HG03457 (cell line): Measurements from ENCODE around the gene UNC119B.
"Not testable (repeated sequence)": the region's sequence is repeated elsewhere in the genome, so short reads cannot be mapped to it uniquely, and the experiment has no call there.

Source experiments
- ATAC-seq: cut with Tn5 transposase; IDR thresholded peaks from one replicate; pipeline ENCODE4 v1.9.1; 2021; ENCODE audit warnings: moderate number of reproducible peaks; ENCODE audit not compliant: unreplicated experiment

Gene UNC119B

GRCh38 chr12:120710031-120710804 is at the start of gene UNC119B:
Gene UNC119B, plus strand, starts transcription at chr12:120710458. Its CDS starts 17 bp downstream, at chr12:120710475.
- no peak for ATAC-seq

DNA sequence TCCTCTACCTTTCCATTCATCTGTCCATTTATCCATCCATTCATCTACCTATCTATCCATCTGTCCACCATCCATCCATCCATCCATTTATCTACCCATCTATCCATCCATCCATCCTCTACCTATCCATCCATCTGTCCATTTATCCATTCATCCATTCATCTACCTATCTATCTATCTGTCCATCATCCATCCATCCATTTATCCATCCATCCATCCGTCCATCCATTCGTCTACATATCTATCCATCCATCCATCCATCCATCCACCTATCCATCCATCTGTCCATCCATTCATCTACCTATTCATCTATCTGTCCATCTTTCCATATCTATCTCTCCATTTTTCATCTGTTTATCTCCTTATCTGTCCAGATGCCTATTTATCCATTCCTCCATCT is 48.8 kb upstream of the UNC119B start:
- ATAC-seq: no peak

DNA sequence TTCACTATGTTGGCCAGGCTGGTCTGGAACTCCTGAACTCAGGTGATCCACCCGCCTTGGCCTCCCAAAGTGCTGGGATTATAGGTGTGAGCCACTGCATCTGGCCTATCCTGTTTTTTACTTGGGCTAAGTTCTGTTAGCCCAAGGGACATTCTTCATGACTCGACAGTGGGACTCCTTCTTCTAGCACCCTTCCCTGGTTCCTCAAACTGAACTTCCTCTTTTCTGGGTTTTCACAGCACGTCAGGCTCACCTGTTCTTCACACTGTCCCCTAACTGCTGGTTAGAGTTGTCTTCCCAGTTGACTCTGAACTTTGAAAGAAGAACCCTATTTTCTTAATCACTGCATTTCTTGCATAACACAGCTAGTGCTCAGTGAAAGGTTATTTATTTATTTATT is 47.4 kb upstream of the UNC119B start:
- ATAC-seq: no peak

- ATAC-seq: no peak
Measured at GRCh38 chr12:120663741-120664140, 46.5 kb upstream of the UNC119B start.

- no peak for ATAC-seq
Measured at GRCh38 chr12:120666571-120667390, 43.5 kb upstream of the UNC119B start.

DNA sequence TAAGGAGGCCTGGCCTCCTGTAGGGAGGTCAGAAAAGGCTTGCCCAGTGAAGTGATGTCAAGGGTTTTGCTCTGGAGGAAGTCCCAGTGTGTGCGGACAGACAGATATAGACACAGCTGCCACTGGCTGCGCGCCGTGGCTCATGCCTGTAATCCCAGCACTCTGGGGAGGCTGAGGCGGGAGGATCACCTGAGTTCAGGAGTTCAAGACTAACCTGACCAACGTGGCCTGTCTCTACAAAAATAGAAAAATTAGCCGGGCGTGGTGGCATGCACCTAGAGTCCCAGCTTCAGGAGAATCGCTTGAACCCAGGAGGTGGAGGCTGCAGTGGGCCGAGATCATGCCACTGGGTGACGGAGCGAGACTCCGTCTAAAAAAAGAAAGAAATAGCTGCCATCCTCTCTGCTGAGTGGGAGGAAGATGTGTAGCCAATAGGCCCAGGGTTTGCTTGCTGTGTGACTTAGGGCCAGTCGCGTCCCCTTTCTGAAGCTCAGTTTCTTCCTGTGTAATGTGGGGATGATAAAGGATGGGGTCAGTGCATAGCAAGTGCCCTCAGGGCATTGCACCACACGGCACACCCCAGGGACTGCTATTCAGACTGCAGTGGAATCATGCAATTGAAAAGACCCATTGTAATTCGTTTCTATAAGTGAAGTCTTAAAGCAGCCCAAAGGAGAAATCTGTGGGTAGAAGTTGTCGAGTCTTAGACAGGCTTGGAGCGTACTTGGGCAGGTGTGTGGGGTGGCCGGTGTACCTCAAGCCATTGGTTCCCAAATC is 42.0 kb upstream of the UNC119B start:
- ATAC-seq: no peak

DNA sequence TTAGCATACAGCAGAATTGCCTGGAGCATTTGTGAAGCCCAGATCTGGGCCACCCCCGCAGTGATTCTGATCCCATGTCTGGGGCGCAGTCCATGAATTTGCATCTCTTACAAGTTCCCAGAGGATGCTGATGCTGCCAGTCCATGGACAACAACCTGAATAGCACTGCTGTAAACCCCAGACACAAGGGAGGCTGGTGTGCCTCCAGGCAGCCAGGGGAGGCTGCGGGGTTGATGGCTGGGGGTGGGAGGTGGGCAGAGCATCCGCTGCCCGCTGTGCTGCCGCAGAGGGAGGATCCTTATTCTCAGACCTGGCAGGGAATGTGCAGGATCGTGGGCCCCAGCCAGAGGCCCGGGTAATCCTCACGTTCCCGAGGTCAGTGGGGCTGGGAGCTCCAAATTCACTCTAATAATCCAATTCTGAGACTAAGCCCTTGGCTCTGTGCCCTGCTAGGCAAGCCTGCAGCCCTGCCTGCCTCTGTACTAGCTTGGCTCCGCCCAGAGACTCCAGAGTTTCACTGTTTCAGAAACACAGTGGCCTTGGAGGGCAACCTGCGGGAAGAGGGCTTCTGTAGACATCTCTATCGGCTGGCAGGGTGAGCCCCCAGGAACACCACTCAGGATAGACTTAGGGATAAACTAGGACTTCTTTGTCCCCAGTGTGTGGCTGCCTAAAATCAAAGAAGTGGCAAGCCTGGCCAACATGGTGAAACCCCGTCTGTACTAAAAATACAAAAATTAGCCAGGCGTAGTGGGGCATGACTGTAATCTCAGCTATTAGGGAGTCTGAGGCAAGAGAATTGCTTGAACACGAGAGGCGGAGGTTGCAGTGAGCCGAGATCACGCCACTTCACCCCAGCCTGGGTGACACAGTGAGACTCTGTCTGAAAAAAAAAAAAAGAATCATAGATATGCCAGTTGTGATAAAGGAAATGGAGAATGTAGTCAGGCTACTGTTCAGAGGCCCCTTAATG is 41.1 kb upstream of the UNC119B start:
- peak; percentile 49 for ATAC-seq

DNA sequence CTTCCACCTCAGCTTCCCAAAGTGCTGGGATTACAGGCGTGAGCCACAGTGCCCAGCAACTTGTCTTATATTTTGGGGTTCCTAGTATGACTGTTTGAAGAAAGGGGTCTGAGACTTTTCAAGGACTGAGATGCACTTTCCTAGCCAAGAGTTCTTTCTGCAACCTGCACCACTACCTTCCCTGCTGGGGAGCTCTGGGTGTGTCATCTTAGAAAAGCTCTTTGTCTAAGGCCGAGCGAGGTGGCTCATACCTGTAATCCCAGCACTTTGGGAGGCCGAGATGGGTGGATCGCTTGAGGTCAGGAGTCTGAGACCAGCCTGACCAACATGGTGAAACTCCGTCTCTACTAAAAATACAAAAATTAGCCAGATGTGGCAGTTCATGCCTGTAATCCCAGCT is 40.0 kb upstream of the UNC119B start:
- not testable (repeated sequence) for ATAC-seq

DNA sequence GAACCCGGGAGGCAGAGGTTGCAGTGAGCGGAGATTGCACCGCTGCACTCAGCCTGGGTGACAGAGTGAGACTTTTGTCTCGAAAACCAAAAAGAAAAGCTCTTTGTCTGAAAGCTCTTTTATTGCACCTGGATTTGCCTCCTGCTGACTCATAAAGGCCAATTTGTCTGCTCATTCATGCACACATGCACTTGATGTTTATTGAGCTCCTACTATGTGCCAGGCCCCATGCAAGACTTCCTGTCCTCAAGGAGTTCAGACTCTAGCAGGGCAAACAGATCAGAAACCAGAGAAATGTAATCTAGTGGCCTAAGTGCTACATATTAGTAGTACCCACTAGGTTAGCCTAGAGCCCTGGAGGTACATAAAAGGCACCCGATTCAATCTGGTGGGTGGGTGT is 39.6 kb upstream of the UNC119B start:
- no peak for ATAC-seq

DNA sequence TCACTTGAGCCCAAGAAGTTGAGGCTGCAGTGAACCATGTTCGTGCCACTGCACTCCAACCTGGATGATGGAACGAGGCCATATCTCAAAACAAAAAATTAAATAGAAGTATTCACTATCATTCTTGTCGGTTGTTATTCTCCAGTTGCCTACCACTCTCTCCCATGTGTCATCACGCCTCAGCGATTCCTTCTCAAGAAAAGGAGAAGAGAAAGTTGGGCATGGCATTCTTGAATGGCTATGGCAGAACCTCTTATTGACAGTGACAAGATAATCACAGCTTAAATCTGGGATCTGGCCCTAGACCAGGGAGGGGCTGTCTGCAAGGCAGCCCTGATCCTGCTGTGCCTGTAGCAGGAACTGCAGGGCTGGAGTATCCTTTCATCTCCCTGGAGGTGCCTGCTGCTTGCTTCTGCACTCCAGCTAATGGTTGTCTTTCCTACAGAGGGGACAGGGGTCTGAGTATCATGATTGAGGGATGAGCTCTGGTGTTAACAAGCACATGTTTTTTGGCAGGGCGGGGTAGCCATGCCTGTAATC is 36.1 kb upstream of the UNC119B start:
- ATAC-seq: no peak

DNA sequence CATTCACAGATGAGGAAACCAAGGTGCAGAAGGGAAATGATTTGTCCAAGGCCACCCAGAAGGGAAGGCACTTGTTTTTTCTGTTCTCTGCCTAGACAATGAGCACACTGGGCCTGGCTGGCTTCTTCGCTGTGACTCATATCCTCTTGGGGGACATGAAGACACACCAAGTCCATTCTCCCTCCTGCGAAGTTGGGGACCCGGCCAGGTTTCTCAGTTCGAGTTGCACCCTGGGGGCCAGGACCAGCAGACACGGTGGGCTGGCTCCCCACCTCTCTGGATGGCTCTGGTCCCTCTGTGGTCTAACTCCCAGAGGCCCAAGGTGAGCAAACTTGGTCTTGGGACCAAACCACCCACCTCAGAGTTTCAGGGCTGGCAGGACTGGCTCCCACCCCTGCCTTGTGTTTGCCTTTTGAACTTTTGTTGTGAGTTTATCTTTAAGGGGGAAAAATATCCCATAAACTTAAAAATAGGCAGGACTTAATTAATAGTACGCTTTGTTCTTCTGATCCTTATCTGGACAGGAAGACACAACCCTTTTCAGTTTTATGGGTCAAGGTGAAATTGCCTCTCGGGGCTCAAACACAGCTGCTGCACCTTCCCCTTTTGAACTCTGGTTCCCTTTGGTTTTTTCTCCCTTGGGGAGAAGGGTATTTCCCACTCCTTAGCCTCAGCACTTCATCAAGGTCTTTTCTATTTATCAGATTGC is 32.3 kb upstream of the UNC119B start:
- no peak for ATAC-seq

GRCh38 chr12:120678572-120678971 is 31.7 kb upstream of the UNC119B start:
- no peak for ATAC-seq

GRCh38 chr12:120680165-120680738 is 30.0 kb upstream of the UNC119B start:
- ATAC-seq: no peak

DNA sequence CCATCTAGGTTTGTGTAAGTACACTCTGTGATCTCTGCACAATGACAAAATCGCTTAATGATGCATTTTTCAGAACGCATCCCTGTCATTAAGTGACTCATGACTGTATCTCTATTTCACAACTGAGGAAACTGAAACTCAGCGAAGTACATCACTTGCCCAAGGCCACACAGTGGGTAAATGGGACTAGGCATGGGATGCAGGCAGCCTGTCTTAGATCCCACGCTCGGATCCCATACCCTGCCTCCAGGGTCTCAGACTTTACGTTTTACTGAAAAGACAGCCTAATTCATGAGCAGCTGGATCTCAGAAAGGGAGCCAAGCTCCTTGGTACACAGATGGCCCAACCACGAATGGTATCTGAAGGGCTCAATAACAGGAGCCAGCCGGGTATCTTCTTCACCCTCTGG is 25.7 kb upstream of the UNC119B start:
- ATAC-seq: no peak

DNA sequence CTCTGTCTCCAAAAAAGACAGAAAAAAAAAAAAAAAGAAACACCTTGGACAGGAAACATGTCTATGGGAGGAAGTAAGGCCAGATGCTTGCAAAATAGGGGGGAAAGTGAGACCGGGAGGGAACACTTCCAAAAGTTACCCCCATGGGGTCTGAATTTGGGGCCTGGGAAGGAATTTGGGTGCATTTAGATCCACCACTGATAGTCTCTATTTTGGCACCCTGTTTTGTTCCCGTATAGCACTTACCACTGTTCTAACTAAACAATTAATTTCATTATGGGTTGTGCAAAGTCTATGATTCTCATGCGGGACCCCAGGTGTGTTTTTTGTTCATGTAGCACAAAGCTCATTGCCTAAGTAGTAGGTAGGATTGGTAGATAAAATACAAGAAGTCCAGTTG is 24.7 kb upstream of the UNC119B start:
- ATAC-seq: no peak

- ATAC-seq: peak; percentile 67
Measured at GRCh38 chr12:120686151-120686689, 24.0 kb upstream of the UNC119B start.

GRCh38 chr12:120686690-120687577 is 23.3 kb upstream of the UNC119B start, which contains the start of gene MLEC:
Gene MLEC, plus strand, starts transcription at chr12:120687149. Its CDS starts 148 bp downstream, at chr12:120687297.
- peak; percentile 47 for ATAC-seq
